ENCODE results near the gene RPAP3. TPM values are rescaled to one million over a fixed set of nuclear protein-coding genes. Genes with fewer than 3 reads are reported as not detected.
A peak's percentile ranks its signal among the peaks of the same experiment; 100 is the strongest.

The RPAP3 gene
- total RNA-seq, 1 experiment from 2014 or later: 67.7 TPM

- intact Hi-C loops (cut with micrococcal nuclease; ENCODE audit: unreplicated experiment): no loop called here
- Histone ChIP-seq H3K36me3 (ENCODE audit: control insufficient read depth, insufficient read depth, low read length) (no peaks in the 10 kb centered on the region), H3K4me1 (peaks cover 5% of the 10 kb centered on the region; the same call in 1 of the 2 replicates), H3K27me3 (replicated peaks; ENCODE audit: control insufficient read depth, insufficient read depth, low read length) (no peaks in the 10 kb centered on the region), H3K4me3 (ENCODE audit: low read depth, low read length) (no peak overlapping the region), H3K9me3 (no peaks in the 10 kb centered on the region)
- BruUV-seq (replicated peaks): no TSS peak
- no peak for TF ChIP-seq CTCF (IDR thresholded peaks at IDR 0.05; ENCODE audit: insufficient read depth in 1 of 2, low read depth in 1 of 2, low read length in 1 of 2, severe bottlenecking in 1 of 2, unreplicated experiment in 1 of 2)
- H3K27ac Mint-ChIP-seq (ENCODE audit: unreplicated experiment): no peak overlapping the region
- H3K4me3 Mint-ChIP-seq (ENCODE audit: unreplicated experiment): no peak overlapping the region
- H3K4me1 Mint-ChIP-seq (ENCODE audit: low read depth, unreplicated experiment): peaks cover 18% of the 10 kb centered on the region
- H3K9me3 Mint-ChIP-seq (ENCODE audit: unreplicated experiment): no peaks in the 10 kb centered on the region
- ChIA-PET CTCF (interaction anchor here (3.2 to 6.1 kb wide), 4 partner anchors 13 to 39 kb away, joined by 14 to 171 read pairs (median 105); partner anchors contain the start of genes RAPGEF3, RPAP3 and SLC48A1), POLR2A (no interaction called here)
- DNase-seq: no peak
- no peaks in the 10 kb centered on the region for H3K36me3 Mint-ChIP-seq (ENCODE audit: insufficient read depth, unreplicated experiment)
- no peaks in the 10 kb centered on the region for H3K27me3 Mint-ChIP-seq (ENCODE audit: insufficient read depth, unreplicated experiment)
Observed at GRCh38 chr12:47745485-47746041, 39.7 kb upstream of the RPAP3 start.

DNA sequence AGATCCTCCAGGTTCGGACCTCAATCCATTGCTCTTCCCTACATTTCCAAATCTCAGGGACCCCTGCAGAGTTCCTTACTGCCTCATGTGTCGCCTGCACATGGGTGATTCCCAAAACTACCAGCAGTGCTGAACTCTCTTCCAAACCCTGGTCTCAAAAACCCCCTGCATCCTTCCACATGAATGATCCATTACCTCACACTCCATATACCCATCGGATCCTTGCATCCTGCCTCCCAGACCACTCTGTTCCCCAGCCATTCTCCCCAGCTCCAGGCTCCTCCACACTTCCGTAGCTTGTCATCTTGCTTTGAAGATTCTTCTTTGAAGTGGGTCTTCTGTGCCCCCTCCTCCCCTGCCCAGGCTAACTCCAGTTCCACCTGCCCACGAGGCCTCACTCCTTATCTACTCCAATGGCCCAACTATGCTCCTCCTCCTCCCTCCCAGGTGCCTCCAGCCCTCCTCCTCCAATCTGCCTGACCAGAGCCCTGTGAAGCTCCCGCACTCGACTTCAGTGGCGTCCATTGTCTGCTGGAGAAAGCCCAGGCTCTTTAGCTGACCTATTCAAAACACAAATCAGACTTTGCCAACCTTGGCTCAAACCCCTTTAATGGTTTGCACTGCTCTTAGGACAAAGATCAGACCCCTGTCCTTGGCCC lies 39.1 kb upstream of the RPAP3 start:
- TF ChIP-seq CTCF (IDR thresholded peaks at IDR 0.05; ENCODE audit: insufficient read depth in 1 of 2, low read depth in 1 of 2, low read length in 1 of 2, severe bottlenecking in 1 of 2, unreplicated experiment in 1 of 2): no peak
- Histone ChIP-seq H3K9me3 (no peaks in the 10 kb centered on the region), H3K36me3 (ENCODE audit: control insufficient read depth, insufficient read depth, low read length) (no peaks in the 10 kb centered on the region), H3K4me3 (ENCODE audit: low read depth, low read length) (no peak overlapping the region), H3K27me3 (replicated peaks; ENCODE audit: control insufficient read depth, insufficient read depth, low read length) (no peaks in the 10 kb centered on the region), H3K4me1 (peaks cover 5% of the 10 kb centered on the region; the same call in 1 of the 2 replicates)
- BruUV-seq (replicated peaks): no TSS peak
- no peaks in the 10 kb centered on the region for H3K9me3 Mint-ChIP-seq (ENCODE audit: unreplicated experiment)
- intact Hi-C loops (cut with micrococcal nuclease; ENCODE audit: unreplicated experiment): loop anchor here (1.0 kb wide), 5 partner anchors 14 to 93 kb away; no protein-coding TSS in a partner anchor
- ChIA-PET CTCF (interaction anchor here (1.0 to 6.1 kb wide), 9 partner anchors 12 to 438 kb away, joined by 3 to 171 read pairs (median 14); partner anchors contain the start of genes RAPGEF3, RPAP3, SLC48A1 and VDR), POLR2A (no interaction called here)
- peaks cover 18% of the 10 kb centered on the region for H3K4me1 Mint-ChIP-seq (ENCODE audit: low read depth, unreplicated experiment)
- DNase-seq: no peak
- no peak overlapping the region for H3K27ac Mint-ChIP-seq (ENCODE audit: unreplicated experiment)
- H3K4me3 Mint-ChIP-seq (ENCODE audit: unreplicated experiment): no peak overlapping the region
- no peaks in the 10 kb centered on the region for H3K27me3 Mint-ChIP-seq (ENCODE audit: insufficient read depth, unreplicated experiment)
- no peaks in the 10 kb centered on the region for H3K36me3 Mint-ChIP-seq (ENCODE audit: insufficient read depth, unreplicated experiment)

GRCh38 chr12:47744005-47744651 lies 38.3 kb upstream of the RPAP3 start:
- Histone ChIP-seq H3K36me3 (ENCODE audit: control insufficient read depth, insufficient read depth, low read length) (no peaks in the 10 kb centered on the region), H3K4me3 (ENCODE audit: low read depth, low read length) (no peak overlapping the region), H3K4me1 (peaks cover 5% of the 10 kb centered on the region; the same call in 1 of the 2 replicates), H3K27me3 (replicated peaks; ENCODE audit: control insufficient read depth, insufficient read depth, low read length) (no peaks in the 10 kb centered on the region), H3K9me3 (no peaks in the 10 kb centered on the region)
- H3K4me1 Mint-ChIP-seq (ENCODE audit: low read depth, unreplicated experiment): peaks cover 18% of the 10 kb centered on the region
- CTCF ChIA-PET: interaction anchor here (0.6 to 6.1 kb wide), 18 partner anchors 11 to 439 kb away, joined by 3 to 171 read pairs (median 6); partner anchors contain the start of genes RAPGEF3, RPAP3, SLC48A1 and VDR
- no peak overlapping the region for H3K27ac Mint-ChIP-seq (ENCODE audit: unreplicated experiment)
- no TSS peak for BruUV-seq (replicated peaks)
- TF ChIP-seq CTCF (IDR thresholded peaks at IDR 0.05; ENCODE audit: insufficient read depth in 1 of 2, low read depth in 1 of 2, low read length in 1 of 2, severe bottlenecking in 1 of 2, unreplicated experiment in 1 of 2): peak; percentile 92 to 98
- H3K36me3 Mint-ChIP-seq (ENCODE audit: insufficient read depth, unreplicated experiment): no peaks in the 10 kb centered on the region
- peak; percentile 91 to 93 for DNase-seq
- intact Hi-C loops (cut with micrococcal nuclease; ENCODE audit: unreplicated experiment): loop anchor here (1.0 kb wide), 5 partner anchors 15 to 94 kb away; no protein-coding TSS in a partner anchor
- POLR2A ChIA-PET: interaction anchor here (0.5 to 1.0 kb wide), 2 partner anchors 13 to 14 kb away, joined by 3 read pairs; no protein-coding TSS in a partner anchor
- H3K9me3 Mint-ChIP-seq (ENCODE audit: unreplicated experiment): no peaks in the 10 kb centered on the region
- H3K4me3 Mint-ChIP-seq (ENCODE audit: unreplicated experiment): peak overlapping the region; percentile 63
- H3K27me3 Mint-ChIP-seq (ENCODE audit: insufficient read depth, unreplicated experiment): no peaks in the 10 kb centered on the region
